HepG2 (cell line): ENCODE results near the gene MYL11. TPM values are rescaled to one million over a fixed set of nuclear protein-coding genes. Genes with fewer than 3 reads are reported as not detected.

ENCODE experiments used
- ARID2 ChIP-seq: sonication (generic); formaldehyde crosslinking; IDR thresholded peaks from 2 replicates; pipeline ENCODE4 v1.8.1; 2022; ENCODE audit warnings: mild to moderate bottlenecking, missing genetic modification reagents, borderline replicate concordance
- ATRX ChIP-seq: sonication (generic); formaldehyde crosslinking; IDR thresholded peaks from 2 replicates; pipeline ENCODE4 v1.4.0; 2020; ENCODE audit warnings: missing genetic modification reagents, borderline replicate concordance
- EHMT2 ChIP-seq: fragments of 200-600 bp; sonication (generic); IDR thresholded peaks from 2 replicates; pipeline ENCODE4 v1.7.0; 2017; ENCODE audit warnings: antibody characterized with exemption, low read depth, low read length, borderline replicate concordance
- HIVEP1 ChIP-seq: sonication (generic); formaldehyde crosslinking; IDR thresholded peaks from 2 replicates; pipeline ENCODE4 v1.4.0; 2020; ENCODE audit warnings: mild to moderate bottlenecking, missing genetic modification reagents
- KDM2A ChIP-seq: sonication (generic); formaldehyde crosslinking; IDR thresholded peaks from 2 replicates; pipeline ENCODE4 v1.4.0; 2020; ENCODE audit warnings: low read depth, missing genetic modification reagents, borderline replicate concordance
- MAFK ChIP-seq, 2 experiments: IDR thresholded peaks in 1 of 2; conservative IDR thresholded peaks in 1 of 2; 2 replicates each; pipeline ENCODE4 v1.6.1; 2011; ENCODE audit warnings: improper control_type of control experiment in 2 of 2, low read length in 2 of 2
- MIER2 ChIP-seq: IDR thresholded peaks from 2 replicates; pipeline ENCODE4 v1.6.1; 2016; ENCODE audit warnings: missing biosample characterization, missing genetic modification reagents
- NR2C2 ChIP-seq: sonication (generic); formaldehyde crosslinking; IDR thresholded peaks from 2 replicates; pipeline ENCODE4 v1.4.0; 2020; ENCODE audit warnings: missing genetic modification reagents, mild to moderate bottlenecking, moderate library complexity, borderline replicate concordance
- RFXANK ChIP-seq: IDR thresholded peaks from 2 replicates; pipeline ENCODE4 v1.6.1; 2016
- SP140L ChIP-seq: sonication (generic); formaldehyde crosslinking; IDR thresholded peaks from 2 replicates; pipeline ENCODE4 v1.4.0; 2020; ENCODE audit warnings: missing genetic modification reagents, borderline replicate concordance
- SYNCRIP ChIP-seq: fragments of 200-400 bp; formaldehyde crosslinking; IDR thresholded peaks from 2 replicates; pipeline ENCODE4 v1.6.1; 2018; ENCODE audit warnings: mild to moderate bottlenecking, low read depth, low read length; ENCODE audit not compliant: insufficient read depth
- TARDBP ChIP-seq: sonication (generic); formaldehyde crosslinking; IDR thresholded peaks from 2 replicates; pipeline ENCODE4 v1.8.0; 2022; ENCODE audit warnings: mild to moderate bottlenecking, missing genetic modification reagents
- TCF7L2 ChIP-seq: IDR thresholded peaks from 2 replicates; pipeline ENCODE4 v1.6.1; 2011; ENCODE audit warnings: mild to moderate bottlenecking, low read depth, low read length, moderate library complexity
- U2AF1 ChIP-seq: fragments of 200-400 bp; formaldehyde crosslinking; optimal IDR thresholded peaks from 2 replicates; pipeline ENCODE3; 2017; ENCODE audit warnings: mild to moderate bottlenecking, low read depth, low read length
- ZFP41 ChIP-seq: sonication (generic); formaldehyde crosslinking; IDR thresholded peaks from 2 replicates; pipeline ENCODE4 v1.4.0; 2020; ENCODE audit warnings: mild to moderate bottlenecking, missing genetic modification reagents, borderline replicate concordance
- ZKSCAN1 ChIP-seq: fragments of 150-350 bp; IDR thresholded peaks from 2 replicates; pipeline ENCODE4 v1.6.1; 2014; ENCODE audit warnings: low read length
- ZNF383 ChIP-seq: sonication (generic); formaldehyde crosslinking; IDR thresholded peaks from 2 replicates; pipeline ENCODE4 v1.4.0; 2020; ENCODE audit warnings: missing genetic modification reagents, mild to moderate bottlenecking, borderline replicate concordance
- ZNF432 ChIP-seq: sonication (generic); formaldehyde crosslinking; IDR thresholded peaks from 2 replicates; pipeline ENCODE4 v1.5.0; 2020; ENCODE audit warnings: missing genetic modification reagents, mild to moderate bottlenecking, borderline replicate concordance
- ZNF446 ChIP-seq: sonication (generic); formaldehyde crosslinking; IDR thresholded peaks from 2 replicates; pipeline ENCODE4 v1.5.0; 2020; ENCODE audit warnings: mild to moderate bottlenecking, missing genetic modification reagents
- ZNF619 ChIP-seq: sonication (generic); formaldehyde crosslinking; IDR thresholded peaks from 2 replicates; pipeline ENCODE4 v1.4.0; 2020; ENCODE audit warnings: mild to moderate bottlenecking, missing genetic modification reagents
- ZNF792 ChIP-seq: IDR thresholded peaks from 2 replicates; pipeline ENCODE4 v1.6.1; 2016
- polyA plus RNA-seq, 8 experiments: library from polyadenylated mRNA; depleted of rRNA in 3 of 8; stranded (reverse) in 7 of 8; unstranded in 1 of 8; fragments of >200 nt; fragmentation: Illumina TruSeq in 4 of 8; extraction: Trizol in 4 of 8; gene quantifications; 2 replicates each; pipeline versions ENCODE4 v1.2.1 to v1.2.3, GENCODE V29; 2011 to 2016; ENCODE audit warnings: low read depth in 4 of 8, missing spikeins in 1 of 8, mixed read lengths in 1 of 8; ENCODE audit not compliant: insufficient read depth in 1 of 8
- total RNA-seq, 5 experiments: library from RNA; depleted of rRNA; stranded (reverse); fragments of >200 nt; fragmentation: Illumina TruSeq; extraction: Trizol; gene quantifications; 2 replicates each; pipeline ENCODE4 v1.2.3, GENCODE V29; 2016; ENCODE audit warnings: low read depth in 1 of 5
- TF ChIP-seq, protein P1 (sequence below): sonication (generic); formaldehyde crosslinking; IDR thresholded peaks from 2 replicates; pipeline ENCODE4 v1.9.0; 2021; ENCODE audit warnings: missing genetic modification reagents, borderline replicate concordance
- TF ChIP-seq, protein P2 (sequence below): sonication (generic); formaldehyde crosslinking; IDR thresholded peaks from 2 replicates; pipeline ENCODE4 v1.5.0; 2020; ENCODE audit warnings: missing genetic modification reagents, mild to moderate bottlenecking, borderline replicate concordance
- TF ChIP-seq, protein P3 (sequence below): IDR thresholded peaks from 2 replicates; pipeline ENCODE4 v1.6.1; 2016
- TF ChIP-seq, protein P4 (sequence below): IDR thresholded peaks from 2 replicates; pipeline ENCODE4 v1.6.1; 2016; ENCODE audit warnings: low read depth

MYL11 gene
- total and polyA plus RNA-seq, 2 of the 13 experiments (the other 11 are each of a cell fraction or from before 2014, with no cell fraction given), result not detected

DNA sequence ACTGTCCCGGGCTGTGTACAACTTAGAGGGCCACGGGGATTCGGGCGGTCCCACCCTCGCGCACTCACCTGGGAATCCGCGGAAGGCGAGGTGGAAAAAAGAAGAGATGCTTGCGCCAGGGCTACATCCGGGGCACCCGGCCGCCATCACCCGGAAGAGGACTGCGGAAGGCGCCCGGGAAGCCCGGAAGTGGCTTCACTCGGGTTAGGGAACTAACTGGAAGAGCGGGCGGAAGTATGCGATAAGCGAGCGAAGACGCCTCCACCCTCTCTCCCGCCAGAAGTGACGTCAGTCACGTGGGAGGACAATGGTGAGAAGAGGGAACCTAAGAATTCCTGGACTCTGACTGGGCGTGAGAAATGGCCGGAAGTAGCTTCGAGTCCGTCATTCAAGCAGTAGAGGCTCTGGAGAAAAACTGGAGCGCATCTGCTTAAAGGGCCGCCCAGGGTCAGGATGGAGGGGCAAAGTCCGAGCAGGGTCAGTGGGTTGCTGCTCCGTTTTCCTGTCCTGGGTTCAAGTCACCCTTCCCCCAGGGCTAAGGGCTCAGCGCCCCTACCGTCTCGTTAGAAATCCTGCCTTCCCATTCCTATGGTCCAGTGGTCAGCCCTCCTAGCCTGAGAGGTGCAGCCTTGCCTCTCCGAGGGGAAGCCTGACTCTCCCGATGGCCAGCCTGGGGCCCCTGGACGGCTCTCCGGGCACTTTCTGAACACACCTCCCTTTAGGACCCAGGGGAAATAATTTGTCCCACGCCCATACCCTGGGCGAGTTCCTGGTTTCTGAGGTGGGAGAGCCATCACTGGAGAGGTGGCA is 19.3 kb upstream of the MYL11 start, which contains the start of gene CD2BP2 (continued):
- TF ChIP-seq, protein P1, sequence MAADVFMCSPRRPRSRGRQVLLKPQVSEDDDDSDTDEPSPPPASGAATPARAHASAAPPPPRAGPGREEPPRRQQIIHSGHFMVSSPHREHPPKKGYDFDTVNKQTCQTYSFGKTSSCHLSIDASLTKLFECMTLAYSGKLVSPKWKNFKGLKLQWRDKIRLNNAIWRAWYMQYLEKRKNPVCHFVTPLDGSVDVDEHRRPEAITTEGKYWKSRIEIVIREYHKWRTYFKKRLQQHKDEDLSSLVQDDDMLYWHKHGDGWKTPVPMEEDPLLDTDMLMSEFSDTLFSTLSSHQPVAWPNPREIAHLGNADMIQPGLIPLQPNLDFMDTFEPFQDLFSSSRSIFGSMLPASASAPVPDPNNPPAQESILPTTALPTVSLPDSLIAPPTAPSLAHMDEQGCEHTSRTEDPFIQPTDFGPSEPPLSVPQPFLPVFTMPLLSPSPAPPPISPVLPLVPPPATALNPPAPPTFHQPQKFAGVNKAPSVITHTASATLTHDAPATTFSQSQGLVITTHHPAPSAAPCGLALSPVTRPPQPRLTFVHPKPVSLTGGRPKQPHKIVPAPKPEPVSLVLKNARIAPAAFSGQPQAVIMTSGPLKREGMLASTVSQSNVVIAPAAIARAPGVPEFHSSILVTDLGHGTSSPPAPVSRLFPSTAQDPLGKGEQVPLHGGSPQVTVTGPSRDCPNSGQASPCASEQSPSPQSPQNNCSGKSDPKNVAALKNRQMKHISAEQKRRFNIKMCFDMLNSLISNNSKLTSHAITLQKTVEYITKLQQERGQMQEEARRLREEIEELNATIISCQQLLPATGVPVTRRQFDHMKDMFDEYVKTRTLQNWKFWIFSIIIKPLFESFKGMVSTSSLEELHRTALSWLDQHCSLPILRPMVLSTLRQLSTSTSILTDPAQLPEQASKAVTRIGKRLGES (CRISPR knock-in tag), result no peak
- TF ChIP-seq ZNF446 (CRISPR knock-in tag), result 0 out of 2 replicates have a peak, but pooled peaks have one; percentile 19
- no peak for TF ChIP-seq ATRX (CRISPR knock-in tag)
- TF ChIP-seq SYNCRIP, result no peak
- peak; percentile 53; the same call in 1 of the 2 replicates for TF ChIP-seq SP140L (CRISPR knock-in tag)
- TF ChIP-seq, protein P2, sequence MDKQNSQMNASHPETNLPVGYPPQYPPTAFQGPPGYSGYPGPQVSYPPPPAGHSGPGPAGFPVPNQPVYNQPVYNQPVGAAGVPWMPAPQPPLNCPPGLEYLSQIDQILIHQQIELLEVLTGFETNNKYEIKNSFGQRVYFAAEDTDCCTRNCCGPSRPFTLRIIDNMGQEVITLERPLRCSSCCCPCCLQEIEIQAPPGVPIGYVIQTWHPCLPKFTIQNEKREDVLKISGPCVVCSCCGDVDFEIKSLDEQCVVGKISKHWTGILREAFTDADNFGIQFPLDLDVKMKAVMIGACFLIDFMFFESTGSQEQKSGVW, result no peak; the same call in 1 of the 2 replicates
- TF ChIP-seq ZNF432, result no peak
- TF ChIP-seq, protein P3, sequence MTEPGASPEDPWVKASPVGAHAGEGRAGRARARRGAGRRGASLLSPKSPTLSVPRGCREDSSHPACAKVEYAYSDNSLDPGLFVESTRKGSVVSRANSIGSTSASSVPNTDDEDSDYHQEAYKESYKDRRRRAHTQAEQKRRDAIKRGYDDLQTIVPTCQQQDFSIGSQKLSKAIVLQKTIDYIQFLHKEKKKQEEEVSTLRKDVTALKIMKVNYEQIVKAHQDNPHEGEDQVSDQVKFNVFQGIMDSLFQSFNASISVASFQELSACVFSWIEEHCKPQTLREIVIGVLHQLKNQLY (CRISPR knock-in tag), result peak; percentile 61
- no peak for TF ChIP-seq MAFK (conservative IDR thresholded peaks at IDR 0.05 in 1 of 2, IDR thresholded peaks at IDR 0.05 in 1 of 2; ENCODE audit: low read length in 2 of 2)
- TF ChIP-seq HIVEP1 (CRISPR knock-in tag), result no peak; the same call in 1 of the 2 replicates
- TF ChIP-seq NR2C2 (CRISPR knock-in tag), result peak; percentile 100
- no peak for TF ChIP-seq ZNF619 (CRISPR knock-in tag)
- TF ChIP-seq ZNF792 (CRISPR knock-in tag), result no peak
- TF ChIP-seq TCF7L2, result no peak
- TF ChIP-seq U2AF1, result peak; percentile 96
- TF ChIP-seq ZNF383 (CRISPR knock-in tag), result peak; percentile 27; the same call in 1 of the 2 replicates
- TF ChIP-seq, protein P4, sequence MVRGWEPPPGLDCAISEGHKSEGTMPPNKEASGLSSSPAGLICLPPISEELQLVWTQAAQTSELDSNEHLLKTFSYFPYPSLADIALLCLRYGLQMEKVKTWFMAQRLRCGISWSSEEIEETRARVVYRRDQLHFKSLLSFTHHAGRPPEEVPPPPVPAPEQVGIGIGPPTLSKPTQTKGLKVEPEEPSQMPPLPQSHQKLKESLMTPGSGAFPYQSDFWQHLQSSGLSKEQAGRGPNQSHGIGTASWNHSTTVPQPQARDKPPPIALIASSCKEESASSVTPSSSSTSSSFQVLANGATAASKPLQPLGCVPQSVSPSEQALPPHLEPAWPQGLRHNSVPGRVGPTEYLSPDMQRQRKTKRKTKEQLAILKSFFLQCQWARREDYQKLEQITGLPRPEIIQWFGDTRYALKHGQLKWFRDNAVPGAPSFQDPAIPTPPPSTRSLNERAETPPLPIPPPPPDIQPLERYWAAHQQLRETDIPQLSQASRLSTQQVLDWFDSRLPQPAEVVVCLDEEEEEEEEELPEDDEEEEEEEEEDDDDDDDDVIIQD, result no peak
- TF ChIP-seq ZFP41, result no peak; the same call in 1 of the 2 replicates
- no peak for TF ChIP-seq ZKSCAN1
- no peak; the same call in 1 of the 2 replicates for TF ChIP-seq RFXANK (CRISPR knock-in tag)
- peak; percentile 57; the same call in 1 of the 2 replicates for TF ChIP-seq EHMT2
- no peak; the same call in 1 of the 2 replicates for TF ChIP-seq ARID2
- TF ChIP-seq TARDBP (CRISPR knock-in tag), result peak; percentile 80
- TF ChIP-seq KDM2A, result peak; percentile 85
- no peak for TF ChIP-seq MIER2
